Endothelial cell of umbilical vein (primary cell): ENCODE measurements around the gene GFPT1. TPM values are rescaled to one million over a fixed set of nuclear protein-coding genes. Genes with fewer than 3 reads are reported as not detected.

Experiments used
- BruUV-seq: library from RNA; stranded (reverse); fragments of 400-500 nt; replicated peaks from 2 replicates; lab custom pipeline; 2021; lab: Mats Ljungman, UMichigan
- CTCF ChIA-PET: fragments of 300-600, 350-600 bp; sonication (Branson Sonifier 250); formaldehyde crosslinking; loops from one replicate; lab custom pipeline; 2021; ENCODE audit warnings: antibody characterized with exemption, inconsistent platforms; lab: Charles Lee
- POLR2A ChIA-PET: fragments of 300-600, 350-600 bp; sonication (Branson Sonifier 250); formaldehyde crosslinking; loops from one replicate; lab custom pipeline; 2021; ENCODE audit warnings: antibody characterized with exemption, inconsistent platforms; lab: Charles Lee
- DNase-seq: peaks from one replicate; pipeline ENCODE4 v3.0.0-alpha.2; 2011; ENCODE audit warnings: low read depth, low spot score
- FAIRE-seq: peaks from 2 replicates; lab custom pipeline; 2011; peaks lifted over from hg19 to GRCh38; lab: Jason Lieb, UNC
- H2AFZ ChIP-seq: 2 replicates; pipeline ENCODE4 v1.6.0; 2012; ENCODE audit warnings: low read depth, low read length, control low read depth, inconsistent platforms
- H3K27ac ChIP-seq: 2 replicates; pipeline ENCODE4 v1.5.1; 2011; ENCODE audit warnings: low read depth, mild to moderate bottlenecking, control low read depth, low read length, moderate library complexity; ENCODE audit not compliant: insufficient read depth
- H3K27me3 ChIP-seq, 2 experiments: 2 replicates each; pipeline versions ENCODE4 v1.6.0 to v1.6.1; 2011; ENCODE audit warnings: low read length in 2 of 2, mixed read lengths in 1 of 2; ENCODE audit not compliant: control insufficient read depth in 2 of 2, insufficient read depth in 2 of 2
- H3K36me3 ChIP-seq, 2 experiments: 2 replicates in 1 of 2; 3 replicates in 1 of 2; pipeline ENCODE4 v1.5.1; 2011; ENCODE audit warnings: low read length in 2 of 2, mild to moderate bottlenecking in 1 of 2, moderate library complexity in 1 of 2; ENCODE audit not compliant: control insufficient read depth in 2 of 2, insufficient read depth in 2 of 2; ENCODE audit errors: extremely low read depth in 1 of 2
- H3K4me1 ChIP-seq: 3 replicates; pipeline ENCODE4 v1.5.1; 2011; ENCODE audit warnings: mild to moderate bottlenecking, low read length; ENCODE audit not compliant: control insufficient read depth, insufficient read depth; ENCODE audit errors: extremely low read depth
- H3K4me2 ChIP-seq: 2 replicates; pipeline ENCODE4 v1.6.1; 2011; ENCODE audit warnings: low read length, control low read depth, mixed read lengths; ENCODE audit not compliant: insufficient read depth
- H3K4me3 ChIP-seq, 3 experiments: fragments of 200-600 bp in 1 of 3; sonication (generic), shearing (Covaris generic) in 1 of 3; replicated peaks in 1 of 3; 2 replicates each; pipeline ENCODE4 v1.5.1; 2011 to 2016; ENCODE audit warnings: control low read depth in 3 of 3, low read length in 3 of 3, mild to moderate bottlenecking in 2 of 3, inconsistent platforms in 1 of 3, low read depth in 1 of 3, moderate library complexity in 1 of 3; ENCODE audit not compliant: insufficient read depth in 1 of 3
- H3K79me2 ChIP-seq: 2 replicates; pipeline ENCODE4 v1.6.0; 2012; ENCODE audit warnings: low read length, inconsistent platforms; ENCODE audit not compliant: control insufficient read depth, insufficient read depth
- H3K9ac ChIP-seq: replicated peaks from 2 replicates; pipeline ENCODE3; 2011; ENCODE audit warnings: low read length, control low read depth; ENCODE audit not compliant: insufficient read depth; ENCODE audit errors: extremely low read depth
- H3K9me1 ChIP-seq: replicated peaks from 3 replicates; pipeline ENCODE4 v1.6.0; 2011; ENCODE audit warnings: mild to moderate bottlenecking, low read length; ENCODE audit not compliant: control insufficient read depth, insufficient read depth; ENCODE audit errors: extremely low read depth
- H3K9me3 ChIP-seq: replicated peaks from 2 replicates; pipeline ENCODE4 v1.5.1; 2012; ENCODE audit warnings: low read length, inconsistent platforms; ENCODE audit not compliant: control insufficient read depth, insufficient read depth
- H4K20me1 ChIP-seq: replicated peaks from 2 replicates; pipeline ENCODE3; 2011; ENCODE audit warnings: mild to moderate bottlenecking, low read length; ENCODE audit not compliant: control insufficient read depth, insufficient read depth; ENCODE audit errors: extremely low read depth
- FOS ChIP-seq: IDR thresholded peaks from 2 replicates; pipeline ENCODE4 v1.6.1; 2011; ENCODE audit warnings: mild to moderate bottlenecking, low read length, moderate library complexity, borderline replicate concordance; ENCODE audit not compliant: insufficient read depth
- GATA2 ChIP-seq: IDR thresholded peaks from 2 replicates; pipeline ENCODE4 v1.7.0; 2011; ENCODE audit warnings: low read depth, mild to moderate bottlenecking, moderate library complexity, mixed read lengths, low read length; ENCODE audit not compliant: insufficient read length, insufficient read depth
- JUN ChIP-seq: IDR thresholded peaks from 2 replicates; pipeline ENCODE4 v1.6.1; 2011; ENCODE audit warnings: borderline replicate concordance, low read depth; ENCODE audit not compliant: insufficient read length, insufficient read depth
- MAX ChIP-seq: IDR thresholded peaks from 2 replicates; pipeline ENCODE4 v1.6.1; 2011; ENCODE audit not compliant: insufficient read depth, insufficient read length
- POLR2A ChIP-seq: IDR thresholded peaks from 2 replicates; pipeline ENCODE4 v1.6.1; 2012; ENCODE audit warnings: low read depth, mild to moderate bottlenecking, control low read depth, low read length
- POLR2AphosphoS5 ChIP-seq: IDR thresholded peaks from 2 replicates; pipeline ENCODE4 v1.6.1; 2012; ENCODE audit warnings: low read depth, mild to moderate bottlenecking, control low read depth, low read length, moderate library complexity; ENCODE audit not compliant: insufficient read depth
- dilution Hi-C: fragments of 300-500 bp; cut with MboI; formaldehyde crosslinking; loops from one replicate; pipeline ENCODE4 v1.15.0; 2019; ENCODE audit warnings: low sequenced_read_pairs; ENCODE audit not compliant: extremely low pct_ligation_motif_present
- intact Hi-C: fragments of 100-400 bp; cut with micrococcal nuclease; formaldehyde crosslinking; loops from one replicate; pipeline ENCODE4 v1.10.0; 2022
- polyA plus RNA-seq, 4 experiments: library from polyadenylated mRNA; depleted of rRNA in 3 of 4; stranded (reverse) in 3 of 4; unstranded in 1 of 4; fragments of >200 nt; gene quantifications; 2 replicates each; pipeline versions ENCODE4 v1.2.1 to v1.2.3, GENCODE V29; 2011 to 2012; ENCODE audit warnings: missing spikeins in 1 of 4
- total RNA-seq: library from RNA; stranded (reverse); gene quantifications from 2 replicates; pipeline ENCODE4 v1.2.3, GENCODE V29; 2021
- TF ChIP-seq, protein P1 (sequence below), 2 donors: IDR thresholded peaks; 1 replicate in 1 of 2; 2 replicates in 1 of 2; pipeline ENCODE4 v1.5.1; 2011; ENCODE audit warnings: low read length in 2 of 2, mild to moderate bottlenecking in 2 of 2, moderate library complexity in 2 of 2, control low read depth in 1 of 2, inconsistent platforms in 1 of 2, low read depth in 1 of 2; ENCODE audit not compliant: insufficient read depth in 1 of 2; ENCODE audit errors: extremely low read depth in 1 of 2

The GFPT1 gene
- total and polyA plus RNA-seq, 2 donors (not counting 3 experiments of a cell fraction or from before 2014, with no cell fraction given): 8.8 to 38.7 TPM

DNA sequence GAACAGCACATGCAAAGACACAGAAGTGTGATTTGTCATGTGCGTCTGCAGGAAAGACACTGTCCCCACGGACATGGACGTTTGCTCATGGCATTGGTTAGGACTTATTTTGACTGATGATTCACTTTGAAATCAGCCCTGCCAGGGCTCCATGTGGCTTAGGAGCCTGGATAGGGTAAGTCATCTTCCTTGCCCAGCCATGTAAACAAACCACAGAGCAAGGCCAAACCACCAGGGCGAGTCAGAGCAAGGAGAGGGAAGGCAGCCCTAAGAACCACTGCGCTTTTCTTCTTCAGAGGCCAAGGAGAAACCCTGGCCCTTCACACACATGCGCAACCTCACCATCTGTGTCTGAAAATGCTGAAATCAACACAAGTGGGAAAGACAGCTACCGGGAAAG, 88.8 kb downstream of the GFPT1 start:
- Histone ChIP-seq H3K27ac (peak overlapping the region; percentile 61), H2AFZ (no peak overlapping the region), H3K4me2 (peak overlapping the region; percentile 26), H3K79me2 (no peaks in the 10 kb centered on the region), H3K4me1 (peaks cover 30% of the 10 kb centered on the region), H3K9ac (peak overlapping the region; percentile 18), H3K9me3 (no peaks in the 10 kb centered on the region), H4K20me1 (no peaks in the 10 kb centered on the region), H3K4me3 (no peak overlapping the region), H3K9me1 (no peaks in the 10 kb centered on the region), H3K36me3 (no peaks in the 10 kb centered on the region), H3K27me3 (no peaks in the 10 kb centered on the region)
- peak; percentile 98 for FAIRE-seq
- intact Hi-C loops (no loop called here), dilution Hi-C loops (no loop called here)
- POLR2A ChIA-PET: no interaction called here
- CTCF ChIA-PET: interaction anchor here (0.7 to 1.9 kb wide), 9 partner anchors 9 to 272 kb away, joined by 3 to 10 read pairs (median 5); no protein-coding TSS in a partner anchor
- peak; percentile 56 for TF ChIP-seq GATA2
- TF ChIP-seq JUN: no peak
- TF ChIP-seq MAX: no peak
- TF ChIP-seq, protein P1, sequence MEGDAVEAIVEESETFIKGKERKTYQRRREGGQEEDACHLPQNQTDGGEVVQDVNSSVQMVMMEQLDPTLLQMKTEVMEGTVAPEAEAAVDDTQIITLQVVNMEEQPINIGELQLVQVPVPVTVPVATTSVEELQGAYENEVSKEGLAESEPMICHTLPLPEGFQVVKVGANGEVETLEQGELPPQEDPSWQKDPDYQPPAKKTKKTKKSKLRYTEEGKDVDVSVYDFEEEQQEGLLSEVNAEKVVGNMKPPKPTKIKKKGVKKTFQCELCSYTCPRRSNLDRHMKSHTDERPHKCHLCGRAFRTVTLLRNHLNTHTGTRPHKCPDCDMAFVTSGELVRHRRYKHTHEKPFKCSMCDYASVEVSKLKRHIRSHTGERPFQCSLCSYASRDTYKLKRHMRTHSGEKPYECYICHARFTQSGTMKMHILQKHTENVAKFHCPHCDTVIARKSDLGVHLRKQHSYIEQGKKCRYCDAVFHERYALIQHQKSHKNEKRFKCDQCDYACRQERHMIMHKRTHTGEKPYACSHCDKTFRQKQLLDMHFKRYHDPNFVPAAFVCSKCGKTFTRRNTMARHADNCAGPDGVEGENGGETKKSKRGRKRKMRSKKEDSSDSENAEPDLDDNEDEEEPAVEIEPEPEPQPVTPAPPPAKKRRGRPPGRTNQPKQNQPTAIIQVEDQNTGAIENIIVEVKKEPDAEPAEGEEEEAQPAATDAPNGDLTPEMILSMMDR (IDR thresholded peaks at IDR 0.05; ENCODE audit: extremely low read depth in 1 of 2, insufficient read depth in 1 of 2, low read depth in 1 of 2, low read length in 2 of 2): no peak
- TF ChIP-seq POLR2AphosphoS5: peak; percentile 42
- TF ChIP-seq FOS: peak; percentile 97
- no peak for TF ChIP-seq POLR2A
- peak; percentile 58 for DNase-seq
- BruUV-seq: no TSS peak
